ENCODE results near the gene ELK4.

ELK4 gene

DNA sequence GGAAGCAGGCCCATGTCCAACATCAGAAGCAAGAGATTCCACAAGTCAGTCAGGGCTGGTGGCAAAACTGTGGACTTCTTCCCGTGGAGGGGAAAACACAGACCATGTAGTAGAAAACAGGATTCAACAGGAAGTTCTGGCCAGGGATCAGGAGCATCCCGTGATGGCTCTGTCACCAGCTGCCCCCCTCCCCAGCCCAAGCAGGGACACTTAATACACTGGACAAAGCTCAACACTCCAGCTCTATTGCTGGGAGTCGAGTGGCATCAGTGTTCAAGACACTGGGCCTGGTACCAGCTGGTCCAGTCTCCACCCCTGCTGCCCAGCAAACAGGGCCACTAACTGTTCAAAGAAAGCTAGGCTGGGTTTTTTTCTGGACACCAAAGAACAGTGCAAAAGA lies 44.8 kb upstream of the ELK4 start:
- no peak overlapping the region for H3K27ac Mint-ChIP-seq
- peaks cover 29% of the 10 kb centered on the region for H3K27me3 Mint-ChIP-seq (ENCODE audit: low read depth, poor library complexity)
- no peak for DNase-seq
- TF ChIP-seq, protein P1, sequence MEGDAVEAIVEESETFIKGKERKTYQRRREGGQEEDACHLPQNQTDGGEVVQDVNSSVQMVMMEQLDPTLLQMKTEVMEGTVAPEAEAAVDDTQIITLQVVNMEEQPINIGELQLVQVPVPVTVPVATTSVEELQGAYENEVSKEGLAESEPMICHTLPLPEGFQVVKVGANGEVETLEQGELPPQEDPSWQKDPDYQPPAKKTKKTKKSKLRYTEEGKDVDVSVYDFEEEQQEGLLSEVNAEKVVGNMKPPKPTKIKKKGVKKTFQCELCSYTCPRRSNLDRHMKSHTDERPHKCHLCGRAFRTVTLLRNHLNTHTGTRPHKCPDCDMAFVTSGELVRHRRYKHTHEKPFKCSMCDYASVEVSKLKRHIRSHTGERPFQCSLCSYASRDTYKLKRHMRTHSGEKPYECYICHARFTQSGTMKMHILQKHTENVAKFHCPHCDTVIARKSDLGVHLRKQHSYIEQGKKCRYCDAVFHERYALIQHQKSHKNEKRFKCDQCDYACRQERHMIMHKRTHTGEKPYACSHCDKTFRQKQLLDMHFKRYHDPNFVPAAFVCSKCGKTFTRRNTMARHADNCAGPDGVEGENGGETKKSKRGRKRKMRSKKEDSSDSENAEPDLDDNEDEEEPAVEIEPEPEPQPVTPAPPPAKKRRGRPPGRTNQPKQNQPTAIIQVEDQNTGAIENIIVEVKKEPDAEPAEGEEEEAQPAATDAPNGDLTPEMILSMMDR (IDR thresholded peaks at IDR 0.05): no peak
- peaks cover 49% of the 10 kb centered on the region for H3K4me1 Mint-ChIP-seq
- H3K36me3 Mint-ChIP-seq (ENCODE audit: low read depth): no peaks in the 10 kb centered on the region
- H3K4me3 Mint-ChIP-seq: no peak overlapping the region
- no peaks in the 10 kb centered on the region for H3K9me3 Mint-ChIP-seq

DNA sequence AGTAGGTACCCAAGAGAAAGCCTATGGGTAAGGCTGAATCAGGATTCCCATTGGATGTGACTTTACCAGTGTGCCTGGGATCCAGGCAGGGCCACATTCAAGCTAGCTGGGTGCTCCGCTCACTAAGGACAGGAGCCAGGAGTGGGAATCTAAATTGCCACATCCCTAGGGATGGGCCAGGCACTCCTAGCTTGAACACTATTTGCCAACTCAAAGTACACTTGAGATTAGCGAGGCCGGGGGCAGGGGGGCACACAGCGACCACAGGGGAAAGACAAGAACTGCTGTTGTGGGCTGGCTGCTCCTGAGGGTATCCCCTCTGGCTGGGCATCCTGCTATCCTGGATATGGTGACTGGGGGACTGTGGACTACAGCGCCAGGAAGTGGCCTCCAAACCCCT lies 44.2 kb upstream of the ELK4 start:
- Mint-ChIP-seq H3K4me3 (no peak overlapping the region), H3K4me1 (peaks cover 50% of the 10 kb centered on the region), H3K27ac (no peak overlapping the region), H3K36me3 (ENCODE audit: low read depth) (no peaks in the 10 kb centered on the region), H3K9me3 (no peaks in the 10 kb centered on the region), H3K27me3 (ENCODE audit: low read depth, poor library complexity) (peaks cover 25% of the 10 kb centered on the region)
- no peak for DNase-seq
- TF ChIP-seq, protein P1 (IDR thresholded peaks at IDR 0.05): no peak

DNA sequence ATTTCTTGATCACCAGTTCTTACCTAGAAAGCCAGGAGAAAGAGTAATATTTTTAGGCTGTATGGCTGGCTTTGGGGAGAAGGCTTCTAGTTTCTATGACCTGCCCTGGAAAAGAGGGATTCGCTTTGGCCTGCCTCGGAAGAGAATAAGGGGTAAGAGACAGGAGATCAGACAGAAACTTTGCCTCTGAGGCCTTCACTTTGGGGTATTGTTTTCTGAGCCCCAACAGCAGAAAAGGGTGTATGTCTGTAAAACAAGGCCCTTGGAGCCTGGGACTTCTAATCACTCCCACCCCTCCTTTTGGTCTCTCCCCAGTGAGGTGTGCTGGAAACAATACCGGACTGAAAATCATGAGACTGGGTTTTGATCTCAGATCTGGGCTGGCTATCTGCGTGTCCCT lies 43.4 kb upstream of the ELK4 start:
- Mint-ChIP-seq H3K36me3 (ENCODE audit: low read depth) (no peaks in the 10 kb centered on the region), H3K27ac (no peak overlapping the region), H3K4me1 (peaks cover 52% of the 10 kb centered on the region), H3K4me3 (no peak overlapping the region), H3K9me3 (no peaks in the 10 kb centered on the region), H3K27me3 (ENCODE audit: low read depth, poor library complexity) (peaks cover 20% of the 10 kb centered on the region)
- DNase-seq: no peak
- TF ChIP-seq, protein P1 (IDR thresholded peaks at IDR 0.05): no peak

GRCh38 chr1:205672970-205673369 lies 41.2 kb upstream of the ELK4 start:
- DNase-seq: no peak
- no peak overlapping the region for H3K4me3 Mint-ChIP-seq
- H3K27ac Mint-ChIP-seq: no peak overlapping the region
- no peaks in the 10 kb centered on the region for H3K9me3 Mint-ChIP-seq
- no peaks in the 10 kb centered on the region for H3K36me3 Mint-ChIP-seq (ENCODE audit: low read depth)
- TF ChIP-seq, protein P1 (IDR thresholded peaks at IDR 0.05): no peak
- H3K27me3 Mint-ChIP-seq (ENCODE audit: low read depth, poor library complexity): peaks cover 19% of the 10 kb centered on the region
- H3K4me1 Mint-ChIP-seq: peaks cover 62% of the 10 kb centered on the region

- Mint-ChIP-seq H3K4me3 (peak overlapping the region; percentile 30), H3K9me3 (no peaks in the 10 kb centered on the region), H3K36me3 (ENCODE audit: low read depth) (no peaks in the 10 kb centered on the region), H3K4me1 (peaks cover 66% of the 10 kb centered on the region), H3K27ac (peak overlapping the region; percentile 66), H3K27me3 (ENCODE audit: low read depth, poor library complexity) (peaks cover 19% of the 10 kb centered on the region)
- TF ChIP-seq, protein P1 (IDR thresholded peaks at IDR 0.05): no peak
- no peak for DNase-seq
These were observed 40.6 kb upstream of the ELK4 start for GRCh38 chr1:205672395-205672889.

GRCh38 chr1:205670611-205671430 lies 39.0 kb upstream of the ELK4 start:
- peak overlapping the region; percentile 66 for H3K4me3 Mint-ChIP-seq
- H3K4me1 Mint-ChIP-seq: peaks cover 66% of the 10 kb centered on the region
- TF ChIP-seq, protein P1 (IDR thresholded peaks at IDR 0.05): no peak
- no peaks in the 10 kb centered on the region for H3K36me3 Mint-ChIP-seq (ENCODE audit: low read depth)
- H3K9me3 Mint-ChIP-seq: no peaks in the 10 kb centered on the region
- peak; percentile 52 for DNase-seq
- peaks cover 11% of the 10 kb centered on the region for H3K27me3 Mint-ChIP-seq (ENCODE audit: low read depth, poor library complexity)
- H3K27ac Mint-ChIP-seq: no peak overlapping the region

All from nephron progenitor cell (in vitro differentiated cells).